GM23338 (cell line): ENCODE results near the gene CHN2.

ENCODE experiments used
- CREB1 ChIP-seq: fragments of 250-450 bp; sonication (Bioruptor Pico); IDR thresholded peaks from 2 replicates; pipeline ENCODE4 v1.5.0; 2020; ENCODE audit warnings: low read depth, mild to moderate bottlenecking, moderate library complexity
- CTCF ChIP-seq, 2 experiments: fragments of 200-600 bp in 1 of 2; sonication (generic) in 1 of 2; conservative IDR thresholded peaks; 2 replicates each; pipeline versions ENCODE4 v1.5.1 to v1.6.1; 2016 to 2017; ENCODE audit warnings: antibody characterized with exemption in 2 of 2, low read depth in 2 of 2, mild to moderate bottlenecking in 2 of 2, moderate library complexity in 1 of 2
- EZH2 ChIP-seq: fragments of 200-600 bp; sonication (generic); IDR thresholded peaks from one replicate; pipeline ENCODE4 v1.8.0; 2017; ENCODE audit warnings: antibody characterized with exemption, mild to moderate bottlenecking, low read depth; ENCODE audit not compliant: unreplicated experiment
- ZNF114 ChIP-seq: fragments of 250-450 bp; sonication (Bioruptor Pico); IDR thresholded peaks from 2 replicates; pipeline ENCODE4 v1.5.0; 2020; ENCODE audit warnings: mild to moderate bottlenecking, moderate library complexity
- ZNF331 ChIP-seq: fragments of 250-450 bp; sonication (Bioruptor Pico); IDR thresholded peaks from 2 replicates; pipeline ENCODE4 v1.5.0; 2020; ENCODE audit warnings: low read depth, mild to moderate bottlenecking, moderate library complexity

- TF ChIP-seq CTCF (conservative IDR thresholded peaks at IDR 0.05; ENCODE audit: low read depth in 2 of 2) (no peak), ZNF331 (CRISPR knock-in tag) (no peak), EZH2 (no peak), ZNF114 (CRISPR knock-in tag) (no peak), CREB1 (CRISPR knock-in tag) (no peak)
Observed at GRCh38 chr7:29416938-29417305, 222.3 kb downstream of the CHN2 start.
